DMS79 (cell line): Measurements from ENCODE around the gene MAGEB2.
"Not testable (repeated sequence)": the region's sequence is repeated elsewhere in the genome, so short reads cannot be mapped to it uniquely, and the experiment has no call there.

ENCODE experiments used
- DNase-seq: peaks from one replicate; lab custom pipeline; 2025; lab: John Stamatoyannopoulos, UW

The MAGEB2 gene

DNA sequence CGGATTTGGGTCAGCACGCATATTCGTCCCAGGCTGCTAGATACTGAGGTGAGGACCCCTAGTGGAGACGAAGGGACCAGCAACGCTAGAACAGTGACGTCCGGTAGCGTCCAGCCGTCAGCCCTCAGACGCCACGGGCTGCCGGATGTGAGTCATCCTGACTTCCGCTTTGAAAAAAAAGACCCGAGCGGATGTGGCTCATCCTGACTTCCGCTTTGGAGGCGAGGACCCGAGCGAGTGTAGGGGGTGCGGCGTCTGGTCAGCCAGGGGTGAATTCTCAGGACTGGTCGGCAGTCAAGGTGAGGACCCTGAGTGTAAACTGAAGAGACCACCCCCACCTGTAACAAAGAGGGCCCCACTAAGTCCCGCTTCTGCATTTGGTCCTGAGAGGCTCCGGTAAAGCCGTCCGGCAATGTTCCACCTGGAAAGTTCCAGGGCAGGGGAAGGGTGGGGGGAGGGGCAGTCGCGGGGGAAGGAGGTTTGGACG lies at the start of gene MAGEB2:
TSS of gene MAGEB2 (plus strand) at position 207 of the 487 bp plus-strand sequence. CDS start 3,018 bp downstream, outside the sequence.
- no peak for DNase-seq

GRCh38 chrX:30170900-30171299 lies 44.5 kb upstream of the MAGEB2 start:
- DNase-seq = no peak

- DNase-seq = no peak
Observed at GRCh38 chrX:30181353-30181752, 34.0 kb upstream of the MAGEB2 start.

DNA sequence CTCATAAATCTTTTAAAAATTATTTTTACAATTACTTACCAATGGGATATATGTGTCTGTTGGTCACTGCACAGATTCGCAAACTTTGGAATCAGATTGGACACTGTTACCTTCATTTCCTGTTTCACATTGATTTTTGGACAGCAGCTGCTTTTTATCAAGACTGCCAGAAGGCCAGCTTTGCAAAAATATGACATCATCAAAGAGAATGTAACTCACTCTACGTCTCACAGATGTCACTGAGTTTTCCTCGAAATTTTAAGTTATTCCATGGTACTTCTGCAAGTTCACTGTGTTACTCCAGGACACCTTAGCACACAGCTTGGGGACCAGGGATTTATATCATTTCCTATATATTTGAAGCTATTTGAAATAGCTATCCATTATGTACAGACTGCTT lies 31.8 kb upstream of the MAGEB2 start:
- no peak for DNase-seq

DNA sequence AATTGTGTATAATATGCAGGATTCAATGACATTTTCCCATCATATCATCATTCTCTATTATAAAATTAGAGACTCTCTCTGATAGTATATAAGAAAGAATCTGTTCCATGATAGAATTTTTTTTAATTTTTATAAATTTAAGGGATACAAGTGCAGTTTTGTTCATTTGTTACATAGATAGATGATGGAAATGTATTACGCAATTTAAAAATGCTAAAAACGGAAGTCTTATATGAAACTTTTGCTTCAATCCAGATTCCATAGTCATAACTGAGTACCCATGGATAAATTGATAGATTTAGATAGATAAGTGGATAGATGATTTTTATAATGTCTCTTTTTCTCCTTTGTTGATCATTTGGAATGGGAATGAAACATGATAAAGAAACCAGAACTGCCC lies 24.9 kb upstream of the MAGEB2 start:
- DNase-seq = no peak

DNA sequence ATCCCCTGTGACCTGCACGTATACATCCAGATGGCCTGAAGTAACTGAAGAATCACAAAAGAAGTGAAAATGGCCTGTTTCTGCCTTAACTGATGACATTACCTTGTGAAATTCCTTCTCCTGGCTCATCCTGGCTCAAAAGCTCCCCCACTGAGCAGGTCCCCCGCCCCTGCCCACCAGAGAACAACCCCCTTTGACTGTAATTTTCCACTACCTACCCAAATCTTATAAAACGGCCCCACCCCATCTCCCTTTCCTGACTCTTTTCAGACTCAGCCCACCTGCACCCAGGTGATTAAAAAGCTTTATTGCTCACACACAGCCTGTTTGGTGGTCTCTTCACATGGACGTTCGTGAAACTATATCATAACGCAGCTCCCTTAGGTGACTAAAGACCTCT lies 21.5 kb upstream of the MAGEB2 start:
- not testable (repeated sequence) for DNase-seq

- no peak for DNase-seq
Observed at GRCh38 chrX:30196322-30196721, 19.0 kb upstream of the MAGEB2 start.

GRCh38 chrX:30212172-30212571 lies 3.2 kb upstream of the MAGEB2 start:
- no peak for DNase-seq

DNA sequence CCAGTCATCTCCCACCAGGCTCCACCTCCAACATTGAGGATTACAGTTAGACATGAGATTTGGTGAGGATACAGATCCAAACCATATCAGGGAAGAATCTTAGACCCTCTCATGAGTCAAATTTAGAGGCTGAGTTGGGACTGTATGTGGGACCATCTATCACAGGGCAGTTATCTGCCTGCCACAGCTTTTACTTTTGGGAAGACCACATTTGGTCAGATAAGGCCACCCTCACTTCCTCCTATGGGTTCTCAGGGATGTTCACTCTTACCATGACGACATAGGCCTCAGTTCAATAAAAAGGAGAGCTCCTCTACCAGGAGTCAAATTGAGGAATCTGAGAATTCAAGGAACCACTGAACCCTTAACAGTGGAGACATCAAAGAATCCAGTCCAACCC lies 2.1 kb downstream of the MAGEB2 start:
- no peak for DNase-seq

- DNase-seq = no peak
Observed at GRCh38 chrX:30219372-30219771, 4.0 kb downstream of the MAGEB2 start.

DNA sequence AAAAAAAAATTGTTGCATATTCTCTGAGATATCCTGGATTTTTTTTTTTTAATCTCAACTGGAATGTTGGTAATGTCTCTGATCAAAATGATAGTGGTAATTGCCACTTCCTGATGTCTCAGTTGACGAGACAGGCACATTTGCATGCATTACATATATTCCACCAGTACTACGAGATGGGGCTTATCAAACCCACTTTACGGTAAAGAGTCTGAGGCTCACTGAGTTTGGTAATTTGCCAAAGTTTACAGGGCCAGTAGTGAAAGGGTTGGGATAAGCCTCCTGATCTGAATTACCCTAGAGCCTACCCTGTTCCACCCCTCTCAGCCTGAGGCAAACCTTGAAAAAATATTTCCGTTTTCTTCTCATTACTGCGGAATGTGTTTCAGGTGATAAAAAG lies 5.3 kb downstream of the MAGEB2 start:
- no peak for DNase-seq

- no peak for DNase-seq
Observed at GRCh38 chrX:30224536-30224935, 9.2 kb downstream of the MAGEB2 start.

GRCh38 chrX:30228526-30228925 lies 13.2 kb downstream of the MAGEB2 start:
- no peak for DNase-seq

- no peak for DNase-seq
Observed at GRCh38 chrX:30230395-30230794, 15.0 kb downstream of the MAGEB2 start, which contains the start of gene MAGEB3. TSS of gene MAGEB3 (plus strand) at chrX:30230657. CDS start at chrX:30235925, 5,268 bp downstream.

DNA sequence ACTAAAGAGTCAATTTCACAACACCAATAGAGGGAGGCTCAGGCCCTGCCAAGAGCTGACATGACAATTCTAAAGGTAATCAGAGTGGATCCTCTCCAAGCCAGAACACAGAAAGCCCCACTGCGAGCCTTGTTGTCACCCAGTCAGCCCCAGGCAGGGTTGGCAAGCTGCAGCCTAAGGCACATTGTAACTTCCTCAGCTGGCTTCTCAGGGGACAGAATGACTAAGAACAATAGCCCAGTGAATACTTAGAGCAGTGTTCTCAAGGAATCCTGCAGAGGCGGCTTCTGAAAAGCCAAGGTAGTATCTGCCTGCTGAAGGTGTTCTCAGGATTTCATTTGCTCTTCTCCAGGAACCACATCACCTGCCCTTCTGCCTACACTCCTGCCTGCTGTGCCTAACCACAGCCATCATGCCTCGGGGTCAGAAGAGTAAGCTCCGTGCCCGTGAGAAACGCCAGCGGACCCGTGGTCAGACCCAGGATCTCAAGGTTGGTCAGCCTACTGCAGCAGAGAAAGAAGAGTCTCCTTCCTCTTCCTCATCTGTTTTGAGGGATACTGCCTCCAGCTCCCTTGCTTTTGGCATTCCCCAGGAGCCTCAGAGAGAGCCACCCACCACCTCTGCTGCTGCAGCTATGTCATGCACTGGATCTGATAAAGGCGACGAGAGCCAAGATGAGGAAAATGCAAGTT lies 26.5 kb downstream of the MAGEB2 start, which contains the start of gene MAGEB4:
TSS of gene MAGEB4 (plus strand) at position 277 of the 692 bp plus-strand sequence. CDS start at position 413, 136 bp downstream.
- no peak for DNase-seq

GRCh38 chrX:30246769-30247489 lies 31.6 kb downstream of the MAGEB2 start, which contains the start of gene MAGEB1:
TSS of gene MAGEB1 (plus strand) at chrX:30247146. CDS start at chrX:30250494, 3,348 bp downstream.
- DNase-seq = no peak

- DNase-seq = no peak
Observed at GRCh38 chrX:30248854-30249253, 33.5 kb downstream of the MAGEB2 start.

DNA sequence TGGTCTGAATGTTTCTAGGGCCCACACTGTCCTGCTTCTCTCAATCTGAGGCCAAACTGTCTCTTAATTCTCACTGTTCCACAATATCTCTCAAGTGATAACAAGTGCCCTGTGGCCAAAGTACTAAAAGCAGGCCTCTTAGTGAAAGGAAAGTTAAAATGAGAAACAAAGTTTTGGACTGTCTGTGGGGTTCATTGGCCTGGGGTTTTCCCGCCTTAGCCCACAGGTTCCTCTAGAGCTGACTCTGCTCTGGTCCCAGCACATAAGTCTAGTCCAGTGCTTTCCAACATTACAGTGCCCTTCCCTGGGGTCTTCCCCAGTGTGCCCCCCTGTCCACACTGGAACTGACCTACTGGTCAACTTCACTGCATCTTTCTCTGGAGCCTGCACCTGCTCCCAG lies 37.9 kb downstream of the MAGEB2 start:
- no peak for DNase-seq

- DNase-seq = no peak
Observed at GRCh38 chrX:30259927-30260326, 44.6 kb downstream of the MAGEB2 start.

- no peak for DNase-seq
Observed at GRCh38 chrX:30261012-30261411, 45.6 kb downstream of the MAGEB2 start.

GRCh38 chrX:30262763-30263162 lies 47.4 kb downstream of the MAGEB2 start:
- no peak for DNase-seq
